GM12878 (cell line): ENCODE results near the gene ARID1A. TPM values are rescaled to one million over a fixed set of nuclear protein-coding genes. Genes with fewer than 3 reads are reported as not detected.

Source experiments
- ATAC-seq: fragments of 200-7000 bp; cut with Tn5 transposase; 3 replicates; pipeline ENCODE4 v1.9.1; 2020; ENCODE audit warnings: mild to moderate bottlenecking, moderate library complexity
- BruUV-seq: library from RNA; stranded (reverse); fragments of 400-500 nt; replicated peaks from 2 replicates; lab custom pipeline; 2021; lab: Mats Ljungman, UMichigan
- CTCF ChIA-PET: fragments of 300-600 bp; sonication (Branson Sonifier 250); formaldehyde crosslinking; extraction: SDS; loops from one replicate; lab custom pipeline; 2021; ENCODE audit warnings: inconsistent platforms; lab: Yijun Ruan, JAX
- POLR2A ChIA-PET: fragments of 350-600 bp; formaldehyde crosslinking; extraction: SDS; loops from one replicate; lab custom pipeline; 2021; ENCODE audit warnings: inconsistent platforms; lab: Charles Lee
- RAD21 ChIA-PET: fragments of 300-600 bp; sonication (Branson Sonifier 250); formaldehyde crosslinking; loops from one replicate; lab custom pipeline; 2023; ENCODE audit warnings: antibody characterized with exemption; ENCODE audit not compliant: unreplicated experiment; lab: Charles Lee
- SMC1A ChIA-PET: fragments of 300-600 bp; sonication (Branson Sonifier 250); formaldehyde crosslinking; loops from one replicate; lab custom pipeline; 2023; ENCODE audit not compliant: unreplicated experiment, uncharacterized antibody; lab: Charles Lee
- DNase-seq: peaks from one replicate; pipeline ENCODE4 v3.0.0-alpha.2; 2011; ENCODE audit warnings: low read depth, low spot score
- FAIRE-seq: peaks from 3 replicates; lab custom pipeline; 2011; peaks lifted over from hg19 to GRCh38; lab: Jason Lieb, UNC
- H2AFZ ChIP-seq: 2 replicates; pipeline ENCODE4 v1.6.0; 2011; ENCODE audit warnings: low read depth, low read length, control low read depth; ENCODE audit not compliant: control insufficient read depth
- H3K27ac ChIP-seq: 2 replicates; pipeline ENCODE4 v1.5.1; 2011; ENCODE audit warnings: control low read depth; ENCODE audit not compliant: control insufficient read depth, insufficient read depth
- H3K27me3 ChIP-seq, 2 experiments: replicated peaks in 1 of 2; 2 replicates each; pipeline versions ENCODE4 v1.6.0 to v1.6.1; 2011; ENCODE audit warnings: low read length in 1 of 2; ENCODE audit not compliant: control insufficient read depth in 2 of 2, insufficient read depth in 2 of 2
- H3K36me3 ChIP-seq, 2 experiments: 2 replicates each; pipeline ENCODE4 v1.5.1; 2011; ENCODE audit warnings: low read length in 1 of 2; ENCODE audit not compliant: control insufficient read depth in 2 of 2, insufficient read depth in 2 of 2
- H3K4me1 ChIP-seq: 2 replicates; pipeline ENCODE4 v1.6.1; 2011; ENCODE audit warnings: mild to moderate bottlenecking, low read length, moderate library complexity, mixed read lengths; ENCODE audit not compliant: control insufficient read depth, insufficient read depth
- H3K4me2 ChIP-seq: 2 replicates; pipeline ENCODE4 v1.6.0; 2011; ENCODE audit warnings: control low read depth; ENCODE audit not compliant: control insufficient read depth, insufficient read depth
- H3K4me3 ChIP-seq: fragments of 200-600 bp; sonication (generic); 2 replicates; pipeline ENCODE4 v1.5.1; 2016
- H3K79me2 ChIP-seq: 2 replicates; pipeline ENCODE4 v1.6.0; 2011; ENCODE audit warnings: low read length; ENCODE audit not compliant: control insufficient read depth, insufficient read depth
- H3K9ac ChIP-seq: 2 replicates; pipeline ENCODE4 v1.8.0; 2011; ENCODE audit warnings: low read length, control low read depth, mixed read lengths; ENCODE audit not compliant: control insufficient read depth, insufficient read depth
- H3K9me3 ChIP-seq: replicated peaks from 3 replicates; pipeline ENCODE4 v1.5.1; 2011; ENCODE audit warnings: mild to moderate bottlenecking, low read length; ENCODE audit not compliant: control insufficient read depth, insufficient read depth
- H4K20me1 ChIP-seq: 2 replicates; pipeline ENCODE4 v1.6.0; 2011; ENCODE audit not compliant: control insufficient read depth, insufficient read depth
- EP300 ChIP-seq, 2 experiments: fragments of 150-350 bp in 1 of 2; IDR thresholded peaks; 2 replicates each; pipeline ENCODE4 v1.6.1; 2011 to 2012; ENCODE audit warnings: low read depth in 2 of 2, low read length in 2 of 2, borderline replicate concordance in 1 of 2, improper control_type of control experiment in 1 of 2, inconsistent platforms in 1 of 2; ENCODE audit not compliant: control insufficient read depth in 1 of 2
- MEF2A ChIP-seq: IDR thresholded peaks from 2 replicates; pipeline ENCODE4 v1.6.1; 2011; ENCODE audit warnings: low read depth, mild to moderate bottlenecking, low read length, moderate library complexity; ENCODE audit not compliant: insufficient read depth
- NR2C2 ChIP-seq: IDR thresholded peaks from 2 replicates; pipeline ENCODE4 v1.6.1; 2011; ENCODE audit warnings: borderline replicate concordance, low read depth; ENCODE audit not compliant: control insufficient read depth, insufficient read length
- USF2 ChIP-seq: IDR thresholded peaks from 2 replicates; pipeline ENCODE4 v1.6.1; 2011; ENCODE audit warnings: low read depth, low read length, improper control_type of control experiment, borderline replicate concordance
- YY1 ChIP-seq: IDR thresholded peaks from 2 replicates; pipeline ENCODE4 v1.6.1; 2011; ENCODE audit warnings: low read depth, mild to moderate bottlenecking, low read length
- ZBTB40 ChIP-seq: fragments of 450-650 bp; IDR thresholded peaks from 2 replicates; pipeline ENCODE4 v1.6.1; 2016; ENCODE audit warnings: mild to moderate bottlenecking, moderate library complexity, borderline replicate concordance
- WGBS: methylation state at CpG from one replicate; pipeline ENCODE4 v1.1.6; 2016; ENCODE audit warnings: low lambda C conversion rate; ENCODE audit not compliant: insufficient replicate concordance, insufficient coverage; ENCODE audit errors: missing lambda C conversion rate; 5-methylcytosine and 5-hydroxymethylcytosine counted together
- in situ Hi-C: fragments of 300-500 bp; cut with MboI; formaldehyde crosslinking; loops from 9 replicates; pipeline ENCODE4 v1.14.3; 2018; ENCODE audit warnings: mixed read lengths
- intact Hi-C: fragments of 100-400 bp; cut with micrococcal nuclease; formaldehyde crosslinking; loops from one replicate; pipeline ENCODE4 v1.14.2; 2022; ENCODE audit not compliant: unreplicated experiment
- polyA plus RNA-seq, 11 experiments: library from polyadenylated mRNA; depleted of rRNA in 4 of 11; unstranded in 6 of 11; stranded (reverse) in 5 of 11; fragments of >200 nt; fragmentation: Nextera tagmentation in 4 of 11; fragmentation: Illumina TruSeq in 1 of 11; extraction: Ambion mirVana in 4 of 11; extraction: Trizol in 1 of 11; gene quantifications; 1 replicate in 1 of 11; 2 replicates in 10 of 11; pipeline versions ENCODE4 v1.2.1 to v1.2.3, GENCODE V29; 2011 to 2016; ENCODE audit warnings: inconsistent platforms in 2 of 11, missing spikeins in 2 of 11, low read depth in 1 of 11
- total RNA-seq, 4 experiments: library from RNA; depleted of rRNA in 3 of 4; stranded (reverse); fragments of >200 nt in 3 of 4; fragmentation: Illumina TruSeq in 1 of 4; extraction: Trizol in 1 of 4; gene quantifications; 2 replicates each; pipeline versions ENCODE4 v1.2.1 to v1.2.3, GENCODE V29; 2013 to 2021
- TF ChIP-seq, protein P1 (sequence below): IDR thresholded peaks from 2 replicates; pipeline ENCODE4 v1.6.1; 2011; ENCODE audit warnings: low read depth, mild to moderate bottlenecking, low read length, moderate library complexity, borderline replicate concordance; ENCODE audit errors: extremely low read depth

ARID1A gene
- total and polyA plus RNA-seq, 10 of the 15 experiments (the other 5 are each of a cell fraction or from before 2014, with no cell fraction given): 10.0 to 98.0 (median 23.5) TPM

DNA sequence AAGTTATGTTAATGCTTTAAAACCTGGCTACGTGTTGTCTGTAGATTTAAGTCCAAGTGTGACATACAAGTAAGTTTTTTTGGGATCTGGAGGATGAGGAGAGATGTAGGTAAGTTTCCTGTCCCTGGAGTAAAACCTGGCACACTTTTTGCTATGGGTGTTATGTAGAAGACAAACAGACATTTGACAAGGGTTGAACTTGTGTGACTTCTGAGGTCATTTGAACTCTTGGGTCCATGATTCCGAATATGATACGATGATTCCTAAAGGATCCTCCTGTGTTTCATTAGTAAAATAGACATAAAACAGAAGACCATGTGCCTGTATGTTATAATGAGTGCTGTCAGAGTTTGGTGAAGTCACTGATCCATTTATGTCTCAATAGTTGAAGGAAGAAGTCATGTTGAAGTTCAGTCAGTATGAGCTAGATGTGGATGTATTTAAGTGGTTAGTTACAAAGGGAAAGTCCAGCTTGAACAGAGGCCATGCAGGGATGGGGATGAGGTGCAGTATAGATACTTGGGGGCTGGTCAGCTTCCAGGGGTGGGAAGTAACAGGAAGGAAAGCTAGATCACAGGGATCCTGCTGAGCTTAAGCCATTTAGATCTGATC is 44.3 kb downstream of the ARID1A start:
- 93% methylated on average over 3 of the region's 3 CpGs for WGBS
- no peak for DNase-seq
- Histone ChIP-seq H3K36me3 (peaks cover 17 to 49% of the 10 kb centered on the region in 2 experiments), H3K4me2 (peak overlapping the region; percentile 26; the same call in 1 of the 2 replicates), H3K4me3 (no peak overlapping the region), H3K9me3 (no peaks in the 10 kb centered on the region), H3K27ac (peak overlapping the region; percentile 54), H3K9ac (0 out of 2 replicates have a peak overlapping the region, but pooled peaks have one; percentile 9), H2AFZ (no peak overlapping the region), H3K27me3 (no peaks in the 10 kb centered on the region), H3K79me2 (peaks cover 56% of the 10 kb centered on the region), H3K4me1 (peaks cover 61% of the 10 kb centered on the region), H4K20me1 (no peaks in the 10 kb centered on the region)
- no peak for TF ChIP-seq USF2
- TF ChIP-seq ZBTB40: no peak
- TF ChIP-seq YY1: no peak
- TF ChIP-seq NR2C2: no peak
- no peak for TF ChIP-seq EP300 (IDR thresholded peaks at IDR 0.05; ENCODE audit: borderline replicate concordance in 1 of 2, control insufficient read depth in 1 of 2, low read depth in 2 of 2, low read length in 2 of 2)
- TF ChIP-seq MEF2A: no peak
- TF ChIP-seq, protein P1, sequence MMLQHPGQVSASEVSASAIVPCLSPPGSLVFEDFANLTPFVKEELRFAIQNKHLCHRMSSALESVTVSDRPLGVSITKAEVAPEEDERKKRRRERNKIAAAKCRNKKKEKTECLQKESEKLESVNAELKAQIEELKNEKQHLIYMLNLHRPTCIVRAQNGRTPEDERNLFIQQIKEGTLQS: no peak
- ChIA-PET POLR2A (interaction anchor here (1.3 kb wide), 1 partner anchor 17 kb away, joined by 4 read pairs; no protein-coding TSS in a partner anchor), RAD21 (interaction anchor here (0.6 to 1.3 kb wide), 2 partner anchors 63 to 108 kb away, joined by 4 to 5 read pairs; no protein-coding TSS in a partner anchor), SMC1A (interaction anchor here (1.0 to 11.2 kb wide), 5 partner anchors 13 to 63 kb away, joined by 3 to 135 read pairs (median 3); no protein-coding TSS in a partner anchor), CTCF (interaction anchor here (1.9 to 6.4 kb wide), 3 partner anchors 12 to 48 kb away, joined by 5 to 30 read pairs (median 12); partner anchors contain the start of gene PIGV)
- no peak for FAIRE-seq
- intact Hi-C loops (loop anchor here (5.0 kb wide), 1 partner anchor 38 kb away; no protein-coding TSS in a partner anchor), in situ Hi-C loops (no loop called here)
- ATAC-seq: no peak
- BruUV-seq: TSS peak; percentile 23
